ENCODE data around the gene HPCAL4.

DNA sequence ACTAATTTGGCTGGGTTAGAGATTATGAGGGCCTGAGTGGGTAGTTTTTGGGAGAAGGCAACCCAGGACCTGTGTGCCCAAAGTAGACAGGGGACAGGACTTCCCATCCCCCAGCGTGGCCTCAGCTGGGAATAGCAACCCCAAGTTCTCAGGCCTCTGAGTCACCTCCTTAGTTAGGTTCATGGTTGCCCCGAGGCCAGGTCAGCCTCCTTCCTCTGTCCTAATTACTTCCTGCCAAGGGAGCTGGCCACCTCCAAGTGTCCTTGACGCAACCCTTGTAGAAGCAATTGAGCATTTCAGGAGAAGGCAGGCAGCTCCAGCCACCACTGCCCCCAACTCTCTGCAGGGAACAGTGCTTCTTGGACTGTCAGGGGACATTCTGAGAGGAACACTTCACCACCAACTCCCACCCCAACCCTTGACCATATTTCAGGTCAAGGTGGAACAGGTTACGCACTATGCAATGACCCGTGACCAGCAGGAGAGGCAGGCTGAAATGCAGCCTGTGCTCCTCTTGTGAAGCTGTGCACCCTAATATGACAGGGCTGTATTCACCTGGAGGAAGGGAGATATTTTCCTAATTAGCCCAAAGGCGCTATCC, 14.2 kb downstream of the HPCAL4 start:
- TF ChIP-seq, protein P1, sequence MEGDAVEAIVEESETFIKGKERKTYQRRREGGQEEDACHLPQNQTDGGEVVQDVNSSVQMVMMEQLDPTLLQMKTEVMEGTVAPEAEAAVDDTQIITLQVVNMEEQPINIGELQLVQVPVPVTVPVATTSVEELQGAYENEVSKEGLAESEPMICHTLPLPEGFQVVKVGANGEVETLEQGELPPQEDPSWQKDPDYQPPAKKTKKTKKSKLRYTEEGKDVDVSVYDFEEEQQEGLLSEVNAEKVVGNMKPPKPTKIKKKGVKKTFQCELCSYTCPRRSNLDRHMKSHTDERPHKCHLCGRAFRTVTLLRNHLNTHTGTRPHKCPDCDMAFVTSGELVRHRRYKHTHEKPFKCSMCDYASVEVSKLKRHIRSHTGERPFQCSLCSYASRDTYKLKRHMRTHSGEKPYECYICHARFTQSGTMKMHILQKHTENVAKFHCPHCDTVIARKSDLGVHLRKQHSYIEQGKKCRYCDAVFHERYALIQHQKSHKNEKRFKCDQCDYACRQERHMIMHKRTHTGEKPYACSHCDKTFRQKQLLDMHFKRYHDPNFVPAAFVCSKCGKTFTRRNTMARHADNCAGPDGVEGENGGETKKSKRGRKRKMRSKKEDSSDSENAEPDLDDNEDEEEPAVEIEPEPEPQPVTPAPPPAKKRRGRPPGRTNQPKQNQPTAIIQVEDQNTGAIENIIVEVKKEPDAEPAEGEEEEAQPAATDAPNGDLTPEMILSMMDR (IDR thresholded peaks at IDR 0.05; ENCODE audit: low read depth, low read length): no peak
- no peak for TF ChIP-seq EZH2phosphoT487 (IDR thresholded peaks at IDR 0.05; ENCODE audit: low read depth)

Measured in OCI-LY3 (cell line).